Body of pancreas (tissue), 4 donors: ENCODE results near the gene PLPP4. TPM values are rescaled to one million over a fixed set of nuclear protein-coding genes. Genes with fewer than 3 reads are reported as not detected.

ENCODE experiments used
- ATAC-seq: fragments of 150-250 bp; one replicate; pipeline ENCODE4 v1.9.1; 2016
- DNase-seq, 4 donors: peaks; one replicate each; pipeline ENCODE4 v3.0.0-alpha.2; 2019
- H3K27ac ChIP-seq, 4 donors: fragments of 200-600 bp; sonication (generic); 1 replicate in 3 of 4; 2 replicates in 1 of 4; pipeline versions ENCODE4 v1.5.1 to v1.6.1; 2016 to 2019; ENCODE audit warnings: mild to moderate bottlenecking in 1 of 4, mixed read lengths in 1 of 4, moderate library complexity in 1 of 4
- H3K27me3 ChIP-seq, 2 donors: fragments of 200-600 bp; sonication (generic); one replicate each; pipeline ENCODE4 v1.6.0; 2016; ENCODE audit warnings: mild to moderate bottlenecking in 1 of 2
- H3K36me3 ChIP-seq, 2 donors: fragments of 200-600 bp; sonication (generic); replicated peaks in 1 of 2; 2 replicates each; pipeline ENCODE4 v1.5.1; 2016; ENCODE audit warnings: low read depth in 2 of 2; ENCODE audit not compliant: insufficient read depth in 1 of 2
- H3K4me1 ChIP-seq: fragments of 200-600 bp; sonication (generic); one replicate; pipeline ENCODE4 v1.6.0; 2016
- H3K4me3 ChIP-seq, 2 donors: fragments of 200-600 bp; sonication (generic); 1 replicate in 1 of 2; 2 replicates in 1 of 2; pipeline ENCODE4 v1.5.1; 2016 to 2019
- H3K9me3 ChIP-seq, 3 donors: fragments of 200-600 bp; sonication (generic); 1 replicate in 2 of 3; 2 replicates in 1 of 3; pipeline ENCODE4 v1.5.1; 2016
- POLR2A ChIP-seq, 3 donors: fragments of 450-650 bp; IDR thresholded peaks; one replicate each; pipeline ENCODE4 v1.6.1; 2016; ENCODE audit warnings: antibody characterized with exemption in 3 of 3, mild to moderate bottlenecking in 2 of 3
- WGBS, 2 donors: methylation state at CpG; one replicate each; pipeline ENCODE4 v1.1.5; 2017; 5-methylcytosine and 5-hydroxymethylcytosine counted together
- intact Hi-C: fragments of 100-400 bp; cut with DNase I; formaldehyde crosslinking; loops from one replicate; pipeline ENCODE4 v1.15.1; 2023
- total RNA-seq, 2 donors: library from RNA; depleted of rRNA; stranded (reverse); fragments of >200 nt; gene quantifications; one replicate each; pipeline ENCODE4 v1.1.0, GENCODE V29; 2016
- TF ChIP-seq, protein P1 (sequence below), 7 experiments: fragments of 450-650 bp in 4 of 7; fragments of 200-600 bp in 3 of 7; sonication (generic) in 3 of 7; IDR thresholded peaks; one replicate each; pipeline ENCODE4 v1.5.1; 2016 to 2019; ENCODE audit warnings: antibody characterized with exemption in 7 of 7

Gene PLPP4
- total RNA-seq, 2 donors from 2014 or later = 0.78 TPM; not detected in 1

DNA sequence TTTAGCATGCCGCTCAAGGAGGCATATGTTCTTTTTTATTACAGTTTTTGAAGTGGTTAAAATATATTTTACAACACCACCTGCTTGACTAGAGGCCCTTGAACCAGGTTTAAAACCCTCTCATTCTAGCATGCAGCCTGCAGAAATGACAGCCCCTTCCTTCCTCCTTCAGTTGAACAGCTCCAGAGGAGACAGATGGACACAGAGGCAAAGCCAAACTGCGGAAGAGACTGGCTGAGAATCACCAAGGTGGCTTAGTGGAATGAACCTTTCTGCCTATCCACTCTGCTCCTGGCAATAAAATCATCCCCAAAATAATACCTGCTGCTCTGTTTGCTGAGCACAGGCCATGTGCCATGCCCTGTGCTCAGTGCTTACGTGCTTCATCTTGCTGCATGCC lies 23.9 kb upstream of the PLPP4 start:
- Histone ChIP-seq H3K27me3 (no peaks in the 10 kb centered on the region), H3K4me3 (no peak overlapping the region), H3K27ac (no peak overlapping the region), H3K4me1 (no peaks in the 10 kb centered on the region), H3K36me3 (no peaks in the 10 kb centered on the region), H3K9me3 (no peaks in the 10 kb centered on the region)
- TF ChIP-seq, protein P1, sequence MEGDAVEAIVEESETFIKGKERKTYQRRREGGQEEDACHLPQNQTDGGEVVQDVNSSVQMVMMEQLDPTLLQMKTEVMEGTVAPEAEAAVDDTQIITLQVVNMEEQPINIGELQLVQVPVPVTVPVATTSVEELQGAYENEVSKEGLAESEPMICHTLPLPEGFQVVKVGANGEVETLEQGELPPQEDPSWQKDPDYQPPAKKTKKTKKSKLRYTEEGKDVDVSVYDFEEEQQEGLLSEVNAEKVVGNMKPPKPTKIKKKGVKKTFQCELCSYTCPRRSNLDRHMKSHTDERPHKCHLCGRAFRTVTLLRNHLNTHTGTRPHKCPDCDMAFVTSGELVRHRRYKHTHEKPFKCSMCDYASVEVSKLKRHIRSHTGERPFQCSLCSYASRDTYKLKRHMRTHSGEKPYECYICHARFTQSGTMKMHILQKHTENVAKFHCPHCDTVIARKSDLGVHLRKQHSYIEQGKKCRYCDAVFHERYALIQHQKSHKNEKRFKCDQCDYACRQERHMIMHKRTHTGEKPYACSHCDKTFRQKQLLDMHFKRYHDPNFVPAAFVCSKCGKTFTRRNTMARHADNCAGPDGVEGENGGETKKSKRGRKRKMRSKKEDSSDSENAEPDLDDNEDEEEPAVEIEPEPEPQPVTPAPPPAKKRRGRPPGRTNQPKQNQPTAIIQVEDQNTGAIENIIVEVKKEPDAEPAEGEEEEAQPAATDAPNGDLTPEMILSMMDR (IDR thresholded peaks at IDR 0.05) = no peak
- no peak for TF ChIP-seq POLR2A (IDR thresholded peaks at IDR 0.05)
- DNase-seq = no peak
- 74 to 84% methylated on average over 3 of the region's 3 CpGs for WGBS, 2 donors
- intact Hi-C loops = no loop called here
- ATAC-seq = no peak

DNA sequence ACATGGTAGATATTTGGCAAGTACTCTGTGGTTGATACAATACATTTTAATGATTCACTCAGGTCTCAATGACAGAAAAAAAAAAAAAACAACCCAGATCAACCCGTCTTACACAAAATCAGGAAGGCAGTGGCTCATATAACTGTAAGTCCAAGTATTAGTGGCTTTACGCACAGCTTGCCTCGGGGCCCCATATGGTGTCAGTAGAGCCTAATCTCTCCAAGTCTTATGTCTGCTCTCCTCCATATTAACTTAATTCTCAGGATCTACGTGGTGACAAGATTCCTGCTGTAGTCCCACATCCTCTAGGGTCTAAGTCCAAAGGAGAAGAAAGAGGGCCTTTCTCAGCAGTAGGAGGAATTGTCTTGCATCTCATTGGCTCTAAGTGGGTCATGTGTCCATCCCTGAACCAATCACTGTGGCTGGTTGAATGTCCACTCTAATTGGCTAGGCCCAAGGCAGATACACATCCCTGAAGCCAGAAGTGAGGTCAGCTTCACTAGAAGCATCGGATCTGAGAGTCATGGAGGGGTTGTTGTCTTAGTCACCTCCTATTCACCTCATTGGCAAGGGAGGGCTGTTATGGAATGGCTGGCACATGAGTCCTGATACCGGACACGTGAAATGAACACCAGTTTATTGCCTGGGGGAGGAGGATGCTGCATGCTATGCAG lies 20.5 kb upstream of the PLPP4 start:
- TF ChIP-seq POLR2A (IDR thresholded peaks at IDR 0.05) = no peak
- TF ChIP-seq, protein P1 (IDR thresholded peaks at IDR 0.05) = no peak
- Histone ChIP-seq H3K27ac (no peak overlapping the region), H3K4me1 (no peaks in the 10 kb centered on the region), H3K4me3 (no peak overlapping the region), H3K27me3 (no peaks in the 10 kb centered on the region), H3K36me3 (no peaks in the 10 kb centered on the region), H3K9me3 (no peaks in the 10 kb centered on the region)
- no peak for DNase-seq
- 65 to 72% methylated on average over 7 of the region's 7 CpGs for WGBS, 2 donors
- ATAC-seq = no peak
- intact Hi-C loops = no loop called here

DNA sequence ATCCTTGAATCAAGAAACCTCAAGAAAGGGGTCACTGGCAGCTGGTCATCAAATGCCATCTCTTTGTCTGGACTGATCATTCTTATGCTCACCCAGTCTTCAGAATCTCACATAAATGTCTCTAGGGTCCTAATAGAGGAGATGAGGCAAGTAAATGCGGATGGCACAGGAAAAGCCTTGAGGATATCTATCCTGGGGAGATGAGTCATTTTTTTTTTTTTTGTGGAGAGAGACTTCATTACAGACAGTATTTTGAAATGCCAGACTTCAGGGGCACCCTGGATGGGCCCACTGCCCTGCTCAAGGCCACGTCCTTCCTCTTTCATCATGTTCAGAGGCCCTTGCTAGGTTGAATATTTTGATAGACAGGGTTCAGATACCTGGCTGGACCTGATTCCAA lies 19.5 kb upstream of the PLPP4 start:
- TF ChIP-seq POLR2A (IDR thresholded peaks at IDR 0.05) = no peak
- TF ChIP-seq, protein P1 (IDR thresholded peaks at IDR 0.05) = no peak
- intact Hi-C loops = no loop called here
- WGBS, 2 donors = 63 to 73% methylated on average over 2 of the region's 2 CpGs

DNA sequence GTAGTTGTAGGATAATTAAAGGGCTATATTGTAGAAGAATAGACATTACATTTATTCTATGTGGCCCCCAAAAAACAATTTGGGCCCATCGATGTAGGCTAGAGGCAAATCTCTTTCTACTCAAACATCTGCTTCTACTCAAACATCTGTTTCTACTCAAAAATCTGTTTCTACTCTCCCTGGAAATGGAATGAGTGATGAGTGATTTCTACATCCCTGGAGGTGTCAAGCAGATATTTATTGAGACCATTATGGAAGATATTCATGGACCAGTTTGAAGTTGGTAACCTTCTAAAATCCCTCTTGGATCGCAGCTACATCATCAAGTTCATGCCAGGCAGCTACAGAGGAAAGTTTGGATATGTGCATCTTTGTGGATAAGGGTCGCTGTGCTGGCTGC lies 5.1 kb upstream of the PLPP4 start:
- Histone ChIP-seq H3K9me3 (no peaks in the 10 kb centered on the region), H3K36me3 (no peaks in the 10 kb centered on the region), H3K27ac (no peak overlapping the region), H3K27me3 (no peaks in the 10 kb centered on the region), H3K4me3 (no peak overlapping the region), H3K4me1 (peaks cover 7% of the 10 kb centered on the region)
- intact Hi-C loops = no loop called here
- DNase-seq (no peak), ATAC-seq (no peak)
- TF ChIP-seq POLR2A (IDR thresholded peaks at IDR 0.05) = no peak
- TF ChIP-seq, protein P1 (IDR thresholded peaks at IDR 0.05) = no peak
- 70 to 72% methylated on average over 3 of the region's 3 CpGs for WGBS, 2 donors

More for the DNA sequence above, 19.5 kb upstream of the PLPP4 start:
- Histone ChIP-seq H3K4me3 (no peak overlapping the region), H3K4me1 (no peaks in the 10 kb centered on the region), H3K9me3 (no peaks in the 10 kb centered on the region), H3K27me3 (no peaks in the 10 kb centered on the region), H3K27ac (no peak overlapping the region), H3K36me3 (no peaks in the 10 kb centered on the region)
- ATAC-seq (no peak), DNase-seq (no peak)

DNA sequence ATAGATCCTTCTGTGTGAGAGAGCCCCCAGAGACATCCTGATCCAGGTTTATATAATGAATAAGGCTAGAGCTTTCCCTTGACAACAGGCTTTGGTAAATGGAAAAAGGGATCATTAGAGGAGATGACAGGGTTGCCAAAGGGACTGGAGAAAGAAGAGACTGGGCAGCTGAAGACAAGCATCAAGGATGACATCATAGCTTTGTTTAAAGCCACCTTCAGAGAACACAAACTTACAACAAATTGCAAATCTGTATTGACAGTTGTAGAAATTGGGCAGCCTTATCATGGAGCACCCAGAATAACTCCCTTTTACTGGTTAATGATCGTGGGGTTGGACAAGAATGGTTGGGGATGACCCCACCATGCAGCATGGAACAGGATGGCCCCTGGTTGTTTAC lies 3.7 kb upstream of the PLPP4 start:
- TF ChIP-seq, protein P1 (IDR thresholded peaks at IDR 0.05) = no peak
- TF ChIP-seq POLR2A (IDR thresholded peaks at IDR 0.05) = no peak
- H3K27me3 ChIP-seq = peaks cover 0 to 8% of the 10 kb centered on the region in 2 donors
- no peak for ATAC-seq
- peaks cover 16% of the 10 kb centered on the region for H3K4me1 ChIP-seq
- no peaks in the 10 kb centered on the region for H3K36me3 ChIP-seq
- H3K27ac ChIP-seq = no peak overlapping the region
- H3K4me3 ChIP-seq = no peak overlapping the region
- WGBS, 2 donors = 40 to 64% methylated on average over 1 of the region's 1 CpG
- DNase-seq = no peak
- no peaks in the 10 kb centered on the region for H3K9me3 ChIP-seq
- intact Hi-C loops = no loop called here
